Neural cell (in vitro differentiated cells): ENCODE data around the gene CCDC150. TPM values are rescaled to one million over a fixed set of nuclear protein-coding genes. Genes with fewer than 3 reads are reported as not detected.
A peak's percentile ranks its signal among the peaks of the same experiment; 100 is the strongest.

Experiments used
- H2AFZ ChIP-seq: fragments of 200-600, 300-800 bp; sonication (generic), shearing (Covaris generic); 2 replicates; pipeline ENCODE4 v1.6.0; 2014; ENCODE audit warnings: low read depth, mild to moderate bottlenecking, antibody characterized with exemption, low read length, moderate library complexity
- H3F3A ChIP-seq: fragments of 200-600 bp; shearing (Covaris generic); 2 replicates; pipeline ENCODE4 v1.6.1; 2016; ENCODE audit warnings: mild to moderate bottlenecking, moderate library complexity, mixed read lengths, antibody characterized with exemption, low read length; ENCODE audit not compliant: insufficient read depth, poor library complexity, severe bottlenecking
- H3K27ac ChIP-seq: fragments of 200-600, 300-800 bp; sonication (generic), shearing (Covaris generic); 2 replicates; pipeline ENCODE4 v1.5.1; 2014; ENCODE audit warnings: mild to moderate bottlenecking, low read length, moderate library complexity
- H3K27me3 ChIP-seq: fragments of 300-800, 200-600 bp; sonication (generic), shearing (Covaris generic); 2 replicates; pipeline ENCODE4 v1.6.0; 2014; ENCODE audit warnings: mild to moderate bottlenecking, low read depth, low read length, moderate library complexity; ENCODE audit not compliant: insufficient read depth
- H3K36me3 ChIP-seq: fragments of 300-800, 200-600 bp; sonication (generic), shearing (Covaris generic); 2 replicates; pipeline ENCODE4 v1.5.1; 2014; ENCODE audit warnings: mild to moderate bottlenecking, antibody characterized with exemption, low read length, moderate library complexity; ENCODE audit not compliant: insufficient read depth
- H3K4me2 ChIP-seq: fragments of 300-800, 200-600 bp; sonication (generic), shearing (Covaris generic); 2 replicates; pipeline ENCODE4 v1.6.0; 2014; ENCODE audit warnings: mild to moderate bottlenecking, low read length
- H3K4me3 ChIP-seq: fragments of 300-800, 200-600 bp; sonication (generic), shearing (Covaris generic); 2 replicates; pipeline ENCODE4 v1.5.1; 2014; ENCODE audit warnings: mild to moderate bottlenecking, low read length, moderate library complexity
- H3K79me2 ChIP-seq: fragments of 200-600 bp; shearing (Covaris generic); replicated peaks from 2 replicates; pipeline ENCODE4 v1.6.0; 2014; ENCODE audit warnings: mild to moderate bottlenecking, low read length, moderate library complexity; ENCODE audit not compliant: insufficient read depth
- H3K9ac ChIP-seq: fragments of 300-800, 200-600 bp; sonication (generic), shearing (Covaris generic); 2 replicates; pipeline ENCODE4 v1.6.1; 2016; ENCODE audit warnings: mild to moderate bottlenecking, low read length, mixed read lengths
- H3K9me2 ChIP-seq: fragments of 200-600 bp; shearing (Covaris generic); 2 replicates; pipeline ENCODE4 v1.6.1; 2016; ENCODE audit warnings: mild to moderate bottlenecking, low read length, mixed read lengths; ENCODE audit not compliant: insufficient read depth
- H3K9me3 ChIP-seq: fragments of 200-600, 300-800 bp; sonication (generic), shearing (Covaris generic); 2 replicates; pipeline ENCODE4 v1.6.1; 2016; ENCODE audit warnings: mild to moderate bottlenecking, mixed run types, low read length, moderate library complexity, mixed read lengths
- H4K20me1 ChIP-seq: fragments of 200-600 bp; shearing (Covaris generic); 2 replicates; pipeline ENCODE4 v1.6.1; 2016; ENCODE audit warnings: mild to moderate bottlenecking, mixed run types; ENCODE audit not compliant: insufficient read depth
- EP300 ChIP-seq: fragments of 450-650 bp; conservative IDR thresholded peaks from 2 replicates; pipeline ENCODE4 v1.6.1; 2014; ENCODE audit warnings: antibody characterized with exemption, mild to moderate bottlenecking, moderate library complexity; ENCODE audit not compliant: poor library complexity, severe bottlenecking
- EZH2 ChIP-seq: fragments of 200-600, 300-800 bp; shearing (Covaris generic), sonication (generic); IDR thresholded peaks from 2 replicates; pipeline ENCODE4 v1.6.1; 2014; ENCODE audit warnings: antibody characterized with exemption, low read length, borderline replicate concordance, mild to moderate bottlenecking; ENCODE audit not compliant: insufficient read depth, poor library complexity, severe bottlenecking
- MXI1 ChIP-seq: fragments of 450-650 bp; conservative IDR thresholded peaks from 2 replicates; pipeline ENCODE4 v1.6.1; 2014; ENCODE audit warnings: antibody characterized with exemption, mild to moderate bottlenecking; ENCODE audit not compliant: poor library complexity, severe bottlenecking
- POLR2AphosphoS5 ChIP-seq: IDR thresholded peaks from 2 replicates; pipeline ENCODE4 v1.6.1; 2012
- RAD21 ChIP-seq: fragments of 450-650 bp; conservative IDR thresholded peaks from 2 replicates; pipeline ENCODE4 v1.6.1; 2014; ENCODE audit warnings: antibody characterized with exemption, mild to moderate bottlenecking, moderate library complexity
- SMC3 ChIP-seq: fragments of 450-650 bp; conservative IDR thresholded peaks from 2 replicates; pipeline ENCODE4 v1.6.1; 2014; ENCODE audit warnings: antibody characterized with exemption, mild to moderate bottlenecking, moderate library complexity; ENCODE audit not compliant: poor library complexity
- TAF1 ChIP-seq: IDR thresholded peaks from 2 replicates; pipeline ENCODE4 v1.6.1; 2012; ENCODE audit warnings: low read depth
- polyA plus RNA-seq: library from polyadenylated mRNA; depleted of rRNA; stranded (reverse); fragments of >200 nt; gene quantifications from 2 replicates; pipeline ENCODE4 v1.2.3, GENCODE V29; 2014
- TF ChIP-seq, protein P1 (sequence below): IDR thresholded peaks from 2 replicates; pipeline ENCODE4 v1.6.1; 2012; ENCODE audit warnings: borderline replicate concordance
- TF ChIP-seq, protein P2 (sequence below): fragments of 450-650 bp; IDR thresholded peaks from 2 replicates; pipeline ENCODE4 v1.5.1; 2014; ENCODE audit warnings: antibody characterized with exemption, mild to moderate bottlenecking, moderate library complexity; ENCODE audit not compliant: poor library complexity, severe bottlenecking

The CCDC150 gene
- polyA plus RNA-seq, 1 donor from 2014 or later: 0.57 TPM

DNA sequence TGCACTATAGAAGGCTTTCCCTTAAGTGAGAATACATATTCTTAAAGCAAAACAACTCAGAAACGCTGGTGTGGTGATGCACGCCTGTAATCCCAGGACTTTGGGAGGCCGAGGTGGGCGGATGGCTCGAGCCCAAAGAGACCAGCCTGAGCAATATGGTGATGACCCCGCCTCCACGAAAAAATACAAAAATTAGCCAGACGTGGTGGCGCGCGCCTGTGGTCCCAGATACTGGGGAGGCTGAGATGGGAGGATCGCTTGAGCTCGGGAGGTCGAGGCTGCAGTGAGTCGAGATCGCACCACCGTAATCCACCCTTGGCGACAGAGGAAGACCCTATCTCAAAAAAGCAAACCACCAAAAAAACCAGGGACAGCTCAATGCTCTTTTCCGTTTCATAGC is 750 bp upstream of the CCDC150 start:
- Histone ChIP-seq H3F3A (no peaks in the 10 kb centered on the region), H4K20me1 (no peaks in the 10 kb centered on the region), H2AFZ (peak overlapping the region; percentile 40), H3K4me3 (peak overlapping the region; percentile 84), H3K79me2 (peaks cover 5% of the 10 kb centered on the region), H3K4me2 (peak overlapping the region; percentile 49), H3K9me3 (no peaks in the 10 kb centered on the region), H3K9me2 (no peaks in the 10 kb centered on the region), H3K9ac (no peak overlapping the region), H3K27ac (no peak overlapping the region), H3K27me3 (no peaks in the 10 kb centered on the region), H3K36me3 (no peaks in the 10 kb centered on the region)
- TF ChIP-seq TAF1 (no peak), MXI1 (no peak), POLR2AphosphoS5 (no peak), EZH2 (no peak), RAD21 (no peak), EP300 (no peak), SMC3 (no peak)
- TF ChIP-seq, protein P1, sequence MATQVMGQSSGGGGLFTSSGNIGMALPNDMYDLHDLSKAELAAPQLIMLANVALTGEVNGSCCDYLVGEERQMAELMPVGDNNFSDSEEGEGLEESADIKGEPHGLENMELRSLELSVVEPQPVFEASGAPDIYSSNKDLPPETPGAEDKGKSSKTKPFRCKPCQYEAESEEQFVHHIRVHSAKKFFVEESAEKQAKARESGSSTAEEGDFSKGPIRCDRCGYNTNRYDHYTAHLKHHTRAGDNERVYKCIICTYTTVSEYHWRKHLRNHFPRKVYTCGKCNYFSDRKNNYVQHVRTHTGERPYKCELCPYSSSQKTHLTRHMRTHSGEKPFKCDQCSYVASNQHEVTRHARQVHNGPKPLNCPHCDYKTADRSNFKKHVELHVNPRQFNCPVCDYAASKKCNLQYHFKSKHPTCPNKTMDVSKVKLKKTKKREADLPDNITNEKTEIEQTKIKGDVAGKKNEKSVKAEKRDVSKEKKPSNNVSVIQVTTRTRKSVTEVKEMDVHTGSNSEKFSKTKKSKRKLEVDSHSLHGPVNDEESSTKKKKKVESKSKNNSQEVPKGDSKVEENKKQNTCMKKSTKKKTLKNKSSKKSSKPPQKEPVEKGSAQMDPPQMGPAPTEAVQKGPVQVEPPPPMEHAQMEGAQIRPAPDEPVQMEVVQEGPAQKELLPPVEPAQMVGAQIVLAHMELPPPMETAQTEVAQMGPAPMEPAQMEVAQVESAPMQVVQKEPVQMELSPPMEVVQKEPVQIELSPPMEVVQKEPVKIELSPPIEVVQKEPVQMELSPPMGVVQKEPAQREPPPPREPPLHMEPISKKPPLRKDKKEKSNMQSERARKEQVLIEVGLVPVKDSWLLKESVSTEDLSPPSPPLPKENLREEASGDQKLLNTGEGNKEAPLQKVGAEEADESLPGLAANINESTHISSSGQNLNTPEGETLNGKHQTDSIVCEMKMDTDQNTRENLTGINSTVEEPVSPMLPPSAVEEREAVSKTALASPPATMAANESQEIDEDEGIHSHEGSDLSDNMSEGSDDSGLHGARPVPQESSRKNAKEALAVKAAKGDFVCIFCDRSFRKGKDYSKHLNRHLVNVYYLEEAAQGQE: no peak
- TF ChIP-seq, protein P2, sequence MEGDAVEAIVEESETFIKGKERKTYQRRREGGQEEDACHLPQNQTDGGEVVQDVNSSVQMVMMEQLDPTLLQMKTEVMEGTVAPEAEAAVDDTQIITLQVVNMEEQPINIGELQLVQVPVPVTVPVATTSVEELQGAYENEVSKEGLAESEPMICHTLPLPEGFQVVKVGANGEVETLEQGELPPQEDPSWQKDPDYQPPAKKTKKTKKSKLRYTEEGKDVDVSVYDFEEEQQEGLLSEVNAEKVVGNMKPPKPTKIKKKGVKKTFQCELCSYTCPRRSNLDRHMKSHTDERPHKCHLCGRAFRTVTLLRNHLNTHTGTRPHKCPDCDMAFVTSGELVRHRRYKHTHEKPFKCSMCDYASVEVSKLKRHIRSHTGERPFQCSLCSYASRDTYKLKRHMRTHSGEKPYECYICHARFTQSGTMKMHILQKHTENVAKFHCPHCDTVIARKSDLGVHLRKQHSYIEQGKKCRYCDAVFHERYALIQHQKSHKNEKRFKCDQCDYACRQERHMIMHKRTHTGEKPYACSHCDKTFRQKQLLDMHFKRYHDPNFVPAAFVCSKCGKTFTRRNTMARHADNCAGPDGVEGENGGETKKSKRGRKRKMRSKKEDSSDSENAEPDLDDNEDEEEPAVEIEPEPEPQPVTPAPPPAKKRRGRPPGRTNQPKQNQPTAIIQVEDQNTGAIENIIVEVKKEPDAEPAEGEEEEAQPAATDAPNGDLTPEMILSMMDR: no peak

DNA sequence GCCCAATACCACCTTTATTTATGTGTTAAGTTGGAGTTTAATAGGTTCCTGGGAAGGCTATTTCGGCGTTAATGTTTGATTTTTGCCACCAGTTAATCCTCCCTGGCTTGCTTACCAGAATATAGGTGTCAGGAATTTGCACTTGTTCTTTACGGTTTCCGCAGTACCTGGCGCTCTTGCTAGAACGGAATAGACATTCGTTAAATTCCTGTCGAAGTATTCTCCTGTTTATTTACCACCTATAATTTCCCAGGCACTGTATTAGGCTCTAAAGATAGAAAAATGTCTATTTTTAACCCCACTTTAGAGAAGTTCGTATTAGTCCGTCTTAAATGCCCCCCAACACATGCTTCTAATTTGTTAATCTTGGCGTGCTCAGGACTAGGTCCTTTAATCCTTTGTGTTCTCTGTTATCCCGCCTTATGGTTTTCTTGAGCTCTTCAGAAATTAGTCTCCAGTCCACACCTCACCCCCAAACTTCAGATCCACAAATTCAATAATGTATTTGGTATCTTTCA is 575 bp downstream of the CCDC150 start:
- Histone ChIP-seq H3K9me2 (no peaks in the 10 kb centered on the region), H3K27me3 (no peaks in the 10 kb centered on the region), H3K79me2 (peaks cover 5% of the 10 kb centered on the region), H3K27ac (no peak overlapping the region), H3K9ac (peak overlapping the region; percentile 49), H3K9me3 (no peaks in the 10 kb centered on the region), H3K36me3 (no peaks in the 10 kb centered on the region), H3F3A (no peaks in the 10 kb centered on the region), H3K4me3 (peak overlapping the region; percentile 84), H4K20me1 (no peaks in the 10 kb centered on the region), H3K4me2 (peak overlapping the region; percentile 71), H2AFZ (peak overlapping the region; percentile 65)
- TF ChIP-seq POLR2AphosphoS5 (no peak), EP300 (no peak), RAD21 (no peak), MXI1 (no peak), TAF1 (no peak), SMC3 (no peak), EZH2 (no peak)
- TF ChIP-seq, protein P2: no peak
- TF ChIP-seq, protein P1: no peak
